ENCODE data around the gene NOP14. TPM values are rescaled to one million over a fixed set of nuclear protein-coding genes. Genes with fewer than 3 reads are reported as not detected.

Gene NOP14
- total RNA-seq, 4 donors from 2014 or later, result 20.3 to 47.6 (median 24.8) TPM

DNA sequence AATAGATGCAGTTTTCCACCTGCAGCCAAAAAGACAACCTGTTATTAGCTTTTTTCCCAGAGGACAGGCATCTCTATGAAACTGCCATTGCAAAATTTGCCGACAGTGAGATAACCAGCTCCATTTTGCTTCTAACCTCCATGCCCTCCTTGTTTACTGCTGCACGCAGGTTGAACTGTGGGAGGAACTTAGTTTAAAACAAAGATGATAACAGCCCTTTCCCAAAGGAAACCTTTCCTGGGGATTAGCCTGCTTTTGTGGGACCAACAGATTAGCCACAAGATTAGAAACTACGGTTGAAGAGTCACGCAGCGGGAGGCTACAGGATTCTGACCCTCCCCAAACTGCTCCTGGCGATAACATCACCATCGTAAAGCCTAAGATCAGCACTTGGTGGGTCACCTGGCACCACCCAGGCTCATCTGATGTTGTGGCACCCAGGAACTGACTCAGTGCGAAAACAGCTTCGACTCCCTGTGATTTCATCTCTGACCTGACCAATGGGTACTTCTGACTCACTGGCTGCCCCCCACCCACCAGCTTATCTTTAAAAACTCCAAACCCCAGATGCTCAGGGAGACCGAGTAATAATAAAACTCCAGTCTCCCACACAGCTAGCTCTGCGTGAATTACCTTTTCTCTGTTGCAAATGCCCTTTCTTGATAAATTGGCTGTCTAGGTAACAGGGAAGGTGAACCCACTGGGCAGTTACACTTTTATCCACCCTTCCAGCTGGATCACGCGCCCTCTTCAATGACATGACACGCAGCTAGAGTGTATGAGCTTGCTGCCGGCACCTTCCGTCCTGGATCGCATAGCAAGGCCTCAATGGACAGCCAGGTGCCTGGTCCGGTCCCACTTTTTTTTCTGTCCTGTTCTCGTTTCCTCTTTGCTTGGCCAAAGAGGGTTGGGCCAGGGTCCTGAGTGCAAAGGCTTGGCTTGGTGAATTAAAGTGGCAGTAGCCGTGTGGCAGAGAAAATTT lies 27.2 kb downstream of the NOP14 start:
- TF ChIP-seq, protein P1, sequence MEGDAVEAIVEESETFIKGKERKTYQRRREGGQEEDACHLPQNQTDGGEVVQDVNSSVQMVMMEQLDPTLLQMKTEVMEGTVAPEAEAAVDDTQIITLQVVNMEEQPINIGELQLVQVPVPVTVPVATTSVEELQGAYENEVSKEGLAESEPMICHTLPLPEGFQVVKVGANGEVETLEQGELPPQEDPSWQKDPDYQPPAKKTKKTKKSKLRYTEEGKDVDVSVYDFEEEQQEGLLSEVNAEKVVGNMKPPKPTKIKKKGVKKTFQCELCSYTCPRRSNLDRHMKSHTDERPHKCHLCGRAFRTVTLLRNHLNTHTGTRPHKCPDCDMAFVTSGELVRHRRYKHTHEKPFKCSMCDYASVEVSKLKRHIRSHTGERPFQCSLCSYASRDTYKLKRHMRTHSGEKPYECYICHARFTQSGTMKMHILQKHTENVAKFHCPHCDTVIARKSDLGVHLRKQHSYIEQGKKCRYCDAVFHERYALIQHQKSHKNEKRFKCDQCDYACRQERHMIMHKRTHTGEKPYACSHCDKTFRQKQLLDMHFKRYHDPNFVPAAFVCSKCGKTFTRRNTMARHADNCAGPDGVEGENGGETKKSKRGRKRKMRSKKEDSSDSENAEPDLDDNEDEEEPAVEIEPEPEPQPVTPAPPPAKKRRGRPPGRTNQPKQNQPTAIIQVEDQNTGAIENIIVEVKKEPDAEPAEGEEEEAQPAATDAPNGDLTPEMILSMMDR (IDR thresholded peaks at IDR 0.05), result no peak
- ATAC-seq (ENCODE audit: low FRiP score), result peak; percentile 20
- peak; percentile 25 for DNase-seq (ENCODE audit: low spot score)

- ATAC-seq (ENCODE audit: low FRiP score), result peak; percentile 74
- DNase-seq (ENCODE audit: low spot score), result peak; percentile 99
- TF ChIP-seq, protein P1 (IDR thresholded peaks at IDR 0.05), result no peak
These were observed 28.1 kb downstream of the NOP14 start for GRCh38 chr4:2934813-2935761.

DNA sequence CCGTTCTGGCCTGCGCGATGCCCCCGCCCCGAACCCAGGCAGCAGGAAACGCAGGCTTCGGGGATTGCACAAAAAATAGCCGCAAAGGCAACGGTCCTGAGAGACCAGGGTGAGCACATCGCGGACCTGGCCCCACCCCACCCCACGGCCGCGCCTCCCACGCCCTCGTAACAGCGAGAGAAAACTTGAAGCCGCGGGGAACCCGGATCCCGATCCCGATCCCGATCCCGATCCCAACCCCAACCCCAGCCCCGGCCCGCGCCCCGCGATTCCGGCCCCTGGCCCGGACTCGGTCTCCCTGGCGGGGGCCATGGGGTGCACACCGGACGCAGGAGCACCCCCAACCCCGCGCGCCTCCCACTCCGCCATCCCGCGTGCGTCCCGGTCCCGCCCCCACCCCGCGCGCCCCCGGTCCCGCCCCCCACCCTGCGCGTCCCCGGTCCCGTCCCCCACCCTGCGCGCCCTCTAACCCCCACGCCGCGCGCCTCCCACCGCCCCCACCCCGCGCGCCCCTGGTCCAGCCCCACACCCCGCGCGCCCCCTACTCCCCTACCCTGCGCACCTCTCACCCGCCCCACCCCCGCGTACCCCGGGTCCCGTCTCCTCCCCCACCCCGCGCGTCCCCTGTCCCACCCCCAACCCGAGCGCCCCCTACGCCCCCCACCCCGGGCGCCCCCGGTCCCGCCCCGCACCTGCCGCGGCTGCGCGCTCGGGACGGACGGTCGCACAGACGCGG lies 29.0 kb downstream of the NOP14 start:
- TF ChIP-seq, protein P1 (IDR thresholded peaks at IDR 0.05), result no peak
- ATAC-seq (ENCODE audit: low FRiP score) (peak; percentile 45), DNase-seq (ENCODE audit: low spot score) (no peak)

GRCh38 chr4:2933566-2934076 lies 29.6 kb downstream of the NOP14 start:
- DNase-seq (ENCODE audit: low spot score) (no peak), ATAC-seq (ENCODE audit: low FRiP score) (peak; percentile 3)
- TF ChIP-seq, protein P1 (IDR thresholded peaks at IDR 0.05), result no peak

- ATAC-seq (ENCODE audit: low FRiP score), result no peak
- TF ChIP-seq, protein P1 (IDR thresholded peaks at IDR 0.05), result no peak
- DNase-seq (ENCODE audit: low spot score), result no peak
These were observed 30.1 kb downstream of the NOP14 start for GRCh38 chr4:2932951-2933565.
